Activated CD4-positive, alpha-beta memory T cell treated with anti-CD3 and anti-CD28 coated beads, Interleukin-2, amount 10 ng/mL, durations not matched to agents 7 days and 5 days (primary cell): ENCODE measurements around the gene CSF2. TPM values are rescaled to one million over a fixed set of nuclear protein-coding genes. Genes with fewer than 3 reads are reported as not detected.
A peak's percentile ranks its signal among the peaks of the same experiment; 100 is the strongest.

Source experiments
- CTCF ChIA-PET: fragments of 350-600 bp; sonication (Branson Sonifier 250); formaldehyde crosslinking; loops from one replicate; lab custom pipeline; 2021; ENCODE audit warnings: antibody characterized with exemption, inconsistent platforms; lab: Charles Lee
- POLR2A ChIA-PET: fragments of 350-600 bp; sonication (Branson Sonifier 250); formaldehyde crosslinking; loops from one replicate; lab custom pipeline; 2021; ENCODE audit warnings: antibody characterized with exemption; lab: Charles Lee
- DNase-seq: peaks from one replicate; pipeline ENCODE4 v3.0.0-alpha.2; 2020
- H3K27ac Mint-ChIP-seq: one replicate; pipeline ENCODE4 v1.8.0; 2021; ENCODE audit warnings: mild to moderate bottlenecking, mixed read lengths
- H3K27me3 Mint-ChIP-seq: one replicate; pipeline ENCODE4 v1.8.0; 2021; ENCODE audit warnings: mixed read lengths
- H3K36me3 Mint-ChIP-seq: one replicate; pipeline ENCODE4 v1.8.0; 2021; ENCODE audit warnings: low read depth, mixed read lengths
- H3K4me1 Mint-ChIP-seq: one replicate; pipeline ENCODE4 v1.8.0; 2021; ENCODE audit warnings: mixed read lengths
- H3K4me3 Mint-ChIP-seq: one replicate; pipeline ENCODE4 v1.8.0; 2021; ENCODE audit warnings: mild to moderate bottlenecking, mixed read lengths
- H3K9me3 Mint-ChIP-seq: one replicate; pipeline ENCODE4 v1.8.0; 2021; ENCODE audit warnings: mixed read lengths
- total RNA-seq, 2 experiments: library from RNA; stranded (reverse); gene quantifications; one replicate each; pipeline ENCODE4 v1.2.3, GENCODE V29; 2021

The CSF2 gene
- 10 to 100 TPM; 30.8 to 32.7 TPM for total RNA-seq

DNA sequence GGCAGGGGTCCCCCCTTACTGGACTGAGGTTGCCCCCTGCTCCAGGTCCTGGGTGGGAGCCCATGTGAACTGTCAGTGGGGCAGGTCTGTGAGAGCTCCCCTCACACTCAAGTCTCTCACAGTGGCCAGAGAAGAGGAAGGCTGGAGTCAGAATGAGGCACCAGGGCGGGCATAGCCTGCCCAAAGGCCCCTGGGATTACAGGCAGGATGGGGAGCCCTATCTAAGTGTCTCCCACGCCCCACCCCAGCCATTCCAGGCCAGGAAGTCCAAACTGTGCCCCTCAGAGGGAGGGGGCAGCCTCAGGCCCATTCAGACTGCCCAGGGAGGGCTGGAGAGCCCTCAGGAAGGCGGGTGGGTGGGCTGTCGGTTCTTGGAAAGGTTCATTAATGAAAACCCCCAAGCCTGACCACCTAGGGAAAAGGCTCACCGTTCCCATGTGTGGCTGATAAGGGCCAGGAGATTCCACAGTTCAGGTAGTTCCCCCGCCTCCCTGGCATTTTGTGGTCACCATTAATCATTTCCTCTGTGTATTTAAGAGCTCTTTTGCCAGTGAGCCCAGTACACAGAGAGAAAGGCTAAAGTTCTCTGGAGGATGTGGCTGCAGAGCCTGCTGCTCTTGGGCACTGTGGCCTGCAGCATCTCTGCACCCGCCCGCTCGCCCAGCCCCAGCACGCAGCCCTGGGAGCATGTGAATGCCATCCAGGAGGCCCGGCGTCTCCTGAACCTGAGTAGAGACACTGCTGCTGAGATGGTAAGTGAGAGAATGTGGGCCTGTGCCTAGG, at the start of gene CSF2:
CSF2 (plus strand) TSS at position 559 of the 783 bp plus-strand sequence; CDS start at position 594, 35 bp downstream.
- H3K9me3 Mint-ChIP-seq = no peaks in the 10 kb centered on the region
- POLR2A ChIA-PET = interaction anchor here (1.0 to 3.3 kb wide), 5 partner anchors 9 to 142 kb away, joined by 3 to 19 read pairs (median 5); no protein-coding TSS in a partner anchor
- DNase-seq = no peak
- H3K4me3 Mint-ChIP-seq = peak within 1 kb of the TSS; percentile 62
- H3K27ac Mint-ChIP-seq = peak within 1 kb of the TSS; percentile 68
- CTCF ChIA-PET = interaction anchor here (0.5 to 1.6 kb wide), 6 partner anchors 9 to 165 kb away, joined by 3 to 5 read pairs (median 4); no protein-coding TSS in a partner anchor
- no peaks in the 10 kb centered on the region for H3K27me3 Mint-ChIP-seq
- H3K36me3 Mint-ChIP-seq = peaks cover 5% of the 10 kb centered on the region
- peaks cover 70% of the 10 kb centered on the region for H3K4me1 Mint-ChIP-seq

DNA sequence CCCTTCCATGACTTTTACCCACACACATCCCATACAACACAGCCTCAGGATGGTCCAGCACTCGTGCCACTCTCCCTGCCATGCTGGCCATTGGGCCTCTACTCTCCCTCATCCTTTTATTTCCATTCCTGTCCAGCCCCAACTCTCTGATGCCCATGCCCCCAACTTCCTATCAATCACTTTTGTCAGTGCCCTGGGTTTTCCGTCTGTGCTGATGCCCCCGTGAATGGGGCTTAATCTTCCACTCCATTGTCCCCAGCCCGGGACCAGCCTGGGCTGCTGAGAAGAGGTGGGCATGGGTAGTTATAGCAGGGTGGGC, 49.5 kb upstream of the CSF2 start:
- Mint-ChIP-seq H3K4me1 (peaks cover 30% of the 10 kb centered on the region), H3K27ac (no peak overlapping the region), H3K36me3 (no peaks in the 10 kb centered on the region), H3K9me3 (no peaks in the 10 kb centered on the region), H3K4me3 (no peak overlapping the region), H3K27me3 (peaks cover 11% of the 10 kb centered on the region)
- ChIA-PET CTCF (no interaction called here), POLR2A (interaction anchor here (1.1 to 1.5 kb wide), 2 partner anchors 13 to 27 kb away, joined by 3 to 4 read pairs; partner anchors contain the start of gene ACSL6)
- no peak for DNase-seq

DNA sequence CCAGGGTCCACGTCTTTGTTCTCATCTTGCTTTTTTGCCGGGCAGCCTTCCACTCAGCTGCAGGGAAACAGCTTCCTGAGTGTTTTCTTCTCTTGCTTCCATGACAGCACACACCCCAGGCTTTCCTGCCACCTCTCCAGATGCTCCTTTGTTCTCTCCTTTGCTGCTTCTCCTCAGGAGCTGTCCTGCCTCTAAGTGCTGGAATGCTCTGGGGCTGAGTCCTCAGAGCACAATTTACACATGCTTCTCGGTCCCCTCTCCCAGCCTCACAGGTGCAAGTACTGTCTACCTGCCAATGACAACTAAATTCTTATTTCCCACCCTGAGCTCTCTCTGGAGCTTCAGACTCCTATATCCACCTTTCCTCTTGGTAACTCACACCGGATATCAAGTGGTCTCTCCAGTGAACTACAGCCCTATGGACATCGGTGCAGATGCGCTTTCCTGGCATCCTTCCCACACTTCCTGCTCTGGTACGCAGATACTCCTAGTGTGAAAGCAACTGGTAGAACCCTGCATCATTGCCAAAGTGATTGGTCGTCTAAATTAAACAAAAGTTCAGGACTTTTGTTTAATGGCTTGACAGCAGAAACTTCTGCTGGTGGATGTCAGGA, 48.7 kb upstream of the CSF2 start:
- H3K9me3 Mint-ChIP-seq = no peaks in the 10 kb centered on the region
- no peak overlapping the region for H3K4me3 Mint-ChIP-seq
- DNase-seq = no peak
- no peak overlapping the region for H3K27ac Mint-ChIP-seq
- ChIA-PET CTCF (no interaction called here), POLR2A (interaction anchor here (1.5 kb wide), 1 partner anchor 13 kb away, joined by 4 read pairs; the partner anchor contains the start of gene ACSL6)
- peaks cover 5% of the 10 kb centered on the region for H3K36me3 Mint-ChIP-seq
- H3K4me1 Mint-ChIP-seq = peaks cover 23% of the 10 kb centered on the region
- H3K27me3 Mint-ChIP-seq = peaks cover 16% of the 10 kb centered on the region

DNA sequence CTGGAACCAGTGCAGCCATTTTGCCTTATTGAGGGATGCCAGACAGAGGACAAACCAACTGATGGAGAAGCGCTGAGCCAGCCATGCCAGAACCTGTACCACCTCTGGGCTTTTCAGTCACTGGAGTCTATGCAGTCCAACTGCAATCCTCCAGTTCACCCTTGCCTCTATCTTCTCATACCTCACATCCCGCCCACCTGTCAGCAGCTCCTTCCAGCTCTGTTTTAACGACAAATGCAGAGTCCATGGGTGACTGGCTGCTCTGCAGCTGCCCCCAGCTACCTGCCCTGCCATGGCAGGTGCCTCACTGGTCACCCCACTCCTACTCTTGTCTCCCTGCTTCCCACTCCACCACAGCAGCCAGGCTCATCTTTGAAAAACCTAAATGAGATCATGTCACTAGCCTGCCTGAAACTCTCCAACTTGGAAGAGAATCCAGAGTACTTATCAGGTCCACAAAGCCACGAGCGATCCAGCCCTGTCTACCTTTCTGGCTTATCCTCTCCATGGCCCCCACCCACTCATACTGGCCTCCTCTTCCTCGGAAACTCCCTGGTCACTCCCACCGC, 48.1 kb upstream of the CSF2 start:
- H3K27ac Mint-ChIP-seq = no peak overlapping the region
- POLR2A ChIA-PET = no interaction called here
- no peak overlapping the region for H3K4me3 Mint-ChIP-seq
- H3K4me1 Mint-ChIP-seq = peaks cover 17% of the 10 kb centered on the region
- CTCF ChIA-PET = no interaction called here
- no peak for DNase-seq
- peaks cover 6% of the 10 kb centered on the region for H3K9me3 Mint-ChIP-seq
- H3K36me3 Mint-ChIP-seq = peaks cover 10% of the 10 kb centered on the region
- H3K27me3 Mint-ChIP-seq = peaks cover 22% of the 10 kb centered on the region

DNA sequence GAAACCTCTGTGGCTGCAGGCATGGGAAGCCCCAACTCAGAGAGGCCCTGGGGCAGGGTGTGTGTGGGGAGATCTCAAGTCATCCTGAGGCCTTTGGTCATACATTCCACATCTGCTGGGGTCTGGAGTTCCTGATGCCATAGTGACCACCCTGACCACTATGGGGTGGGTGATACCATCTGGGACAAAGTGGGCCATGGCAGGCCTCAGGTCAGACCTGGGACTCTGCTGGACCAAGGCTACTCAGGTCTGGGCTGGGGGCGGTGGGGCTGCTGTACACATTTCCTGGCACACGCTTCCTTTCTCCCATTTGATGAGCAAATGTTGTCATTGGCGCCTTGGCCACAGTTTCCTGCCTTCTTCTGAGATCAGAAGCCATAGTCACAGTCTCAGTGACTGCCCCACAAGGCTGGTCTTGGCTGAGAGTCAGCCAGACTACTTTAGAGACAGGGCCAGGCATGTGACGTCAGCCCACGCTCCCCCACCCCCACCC, 47.0 kb upstream of the CSF2 start:
- H3K9me3 Mint-ChIP-seq = peaks cover 8% of the 10 kb centered on the region
- peaks cover 10% of the 10 kb centered on the region for H3K36me3 Mint-ChIP-seq
- ChIA-PET POLR2A (no interaction called here), CTCF (interaction anchor here (1.1 kb wide), 1 partner anchor 37 kb away, joined by 4 read pairs; no protein-coding TSS in a partner anchor)
- no peak overlapping the region for H3K27ac Mint-ChIP-seq
- no peak overlapping the region for H3K4me3 Mint-ChIP-seq
- H3K27me3 Mint-ChIP-seq = peaks cover 21% of the 10 kb centered on the region
- DNase-seq = peak; percentile 72
- peaks cover 9% of the 10 kb centered on the region for H3K4me1 Mint-ChIP-seq

DNA sequence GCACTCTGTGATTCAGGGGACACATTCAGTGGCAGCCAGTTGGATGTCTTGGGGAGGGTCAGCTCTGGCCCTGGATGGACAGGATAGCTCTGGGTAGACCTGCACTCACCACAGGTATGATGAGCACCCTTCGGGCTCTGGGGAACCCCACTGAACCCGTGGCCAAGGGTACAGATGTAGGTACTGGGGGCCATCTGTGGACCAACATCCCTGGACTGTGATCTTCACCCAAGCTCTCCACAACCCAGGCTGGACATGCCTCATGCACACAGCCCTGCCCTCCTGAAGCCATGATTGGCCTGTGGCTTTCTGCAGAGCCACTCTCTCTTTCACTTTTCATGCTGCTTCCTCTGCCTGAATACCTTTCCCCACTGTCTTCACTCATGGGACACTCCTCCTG, 46.6 kb upstream of the CSF2 start:
- peak overlapping the region; percentile 23 for H3K27ac Mint-ChIP-seq

DNA sequence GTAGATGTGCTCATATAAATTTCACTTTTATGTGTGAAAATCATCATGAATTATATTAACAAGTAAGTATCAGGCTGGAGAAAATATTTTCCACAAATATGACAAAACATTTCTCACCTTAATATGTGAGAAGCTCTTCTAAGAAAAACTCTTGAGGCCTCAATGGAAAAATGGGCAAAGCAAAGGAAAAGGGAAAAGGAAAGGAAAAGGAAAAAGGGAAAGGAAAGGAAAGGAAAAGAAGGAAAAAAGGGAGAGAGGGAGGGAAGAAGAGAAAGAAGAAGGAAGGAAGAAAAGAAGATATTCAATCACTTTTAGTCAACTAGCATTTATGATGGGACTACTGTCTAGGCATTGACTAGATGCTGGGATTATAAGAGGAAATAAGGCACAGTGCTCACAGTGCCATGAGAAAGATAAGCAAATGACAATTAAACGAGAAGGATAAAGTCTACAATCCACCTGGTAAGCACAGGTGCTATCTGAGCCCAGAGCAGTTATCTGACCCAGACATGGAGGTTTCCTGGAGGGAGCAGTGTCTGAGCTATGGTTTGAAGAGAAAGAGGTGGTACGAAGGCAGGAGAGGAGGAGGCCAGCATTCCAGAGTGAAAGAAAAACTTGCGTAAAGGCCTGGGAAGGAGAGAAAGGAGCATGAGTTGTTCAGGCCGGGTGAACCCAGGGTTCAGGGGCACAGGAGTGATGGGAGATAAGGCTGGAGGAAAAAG, 43.8 kb upstream of the CSF2 start:
- H3K27me3 Mint-ChIP-seq = peaks cover 44% of the 10 kb centered on the region
- peaks cover 16% of the 10 kb centered on the region for H3K36me3 Mint-ChIP-seq
- no peaks in the 10 kb centered on the region for H3K4me1 Mint-ChIP-seq
- ChIA-PET CTCF (interaction anchor here (0.7 to 1.1 kb wide), 3 partner anchors 24 to 958 kb away, joined by 3 read pairs; no protein-coding TSS in a partner anchor), POLR2A (no interaction called here)
- DNase-seq = no peak
- no peak overlapping the region for H3K4me3 Mint-ChIP-seq
- H3K27ac Mint-ChIP-seq = no peak overlapping the region
- H3K9me3 Mint-ChIP-seq = peaks cover 11% of the 10 kb centered on the region

More for the DNA sequence above, 46.6 kb upstream of the CSF2 start:
- Mint-ChIP-seq H3K9me3 (peaks cover 8% of the 10 kb centered on the region), H3K4me1 (peaks cover 8% of the 10 kb centered on the region), H3K36me3 (peaks cover 10% of the 10 kb centered on the region), H3K27me3 (peaks cover 26% of the 10 kb centered on the region), H3K4me3 (no peak overlapping the region)
- no peak for DNase-seq
- ChIA-PET POLR2A (interaction anchor here (1.0 to 1.2 kb wide), 2 partner anchors 29 to 30 kb away, joined by 3 to 5 read pairs; no protein-coding TSS in a partner anchor), CTCF (interaction anchor here (1.1 to 1.4 kb wide), 2 partner anchors 26 to 36 kb away, joined by 3 to 4 read pairs; no protein-coding TSS in a partner anchor)

DNA sequence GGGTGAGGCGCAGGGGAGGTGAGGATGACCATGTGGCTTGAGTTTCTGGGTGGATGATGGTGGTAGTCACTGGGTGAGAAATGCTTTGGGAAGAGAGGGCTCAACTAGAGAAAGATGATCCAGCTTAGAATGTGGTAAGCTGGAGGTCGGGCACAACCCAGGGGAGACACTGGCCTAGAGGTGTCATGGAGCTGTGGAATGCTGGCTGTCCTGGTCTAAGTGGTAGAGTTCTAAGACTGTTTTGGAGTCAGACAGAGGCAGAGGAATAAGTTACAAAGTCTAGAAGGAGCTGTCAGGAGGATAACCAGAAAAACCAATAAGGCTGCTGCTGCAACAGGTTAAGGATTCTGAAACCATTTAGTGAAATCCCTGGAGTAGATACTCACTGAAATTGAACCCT, 43.0 kb upstream of the CSF2 start:
- ChIA-PET POLR2A (no interaction called here), CTCF (interaction anchor here (1.1 kb wide), 1 partner anchor 23 kb away, joined by 3 read pairs; no protein-coding TSS in a partner anchor)
- H3K9me3 Mint-ChIP-seq = peaks cover 11% of the 10 kb centered on the region
- no peak for DNase-seq
- H3K4me1 Mint-ChIP-seq = no peaks in the 10 kb centered on the region
- no peak overlapping the region for H3K27ac Mint-ChIP-seq
- peaks cover 16% of the 10 kb centered on the region for H3K36me3 Mint-ChIP-seq
- no peak overlapping the region for H3K4me3 Mint-ChIP-seq
- peaks cover 44% of the 10 kb centered on the region for H3K27me3 Mint-ChIP-seq

DNA sequence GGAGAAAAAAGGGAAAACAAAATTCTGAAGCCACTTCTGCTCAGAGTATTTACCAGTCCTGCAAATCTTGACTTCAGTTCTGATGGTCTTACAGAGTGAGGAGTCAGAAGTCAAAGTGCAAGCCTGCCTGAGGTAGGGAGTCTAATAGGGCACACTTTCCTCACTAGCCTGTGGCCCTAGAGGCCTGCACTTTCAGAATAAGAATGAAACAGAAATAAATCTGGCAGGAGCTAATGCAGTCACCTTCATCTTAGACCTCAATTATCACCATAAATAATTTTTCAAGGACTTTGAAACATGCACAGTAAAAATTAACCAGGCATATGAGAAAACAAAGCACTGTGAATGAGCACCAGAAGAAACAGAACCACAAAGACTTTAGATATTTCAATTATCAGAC, 41.4 kb upstream of the CSF2 start:
- Mint-ChIP-seq H3K4me1 (no peaks in the 10 kb centered on the region), H3K27me3 (peaks cover 51% of the 10 kb centered on the region), H3K4me3 (no peak overlapping the region), H3K36me3 (peaks cover 16% of the 10 kb centered on the region), H3K9me3 (peaks cover 11% of the 10 kb centered on the region), H3K27ac (no peak overlapping the region)
- DNase-seq = no peak
- CTCF ChIA-PET = interaction anchor here (1.0 kb wide), 1 partner anchor 206 kb away, joined by 3 read pairs; no protein-coding TSS in a partner anchor
- POLR2A ChIA-PET = no interaction called here

DNA sequence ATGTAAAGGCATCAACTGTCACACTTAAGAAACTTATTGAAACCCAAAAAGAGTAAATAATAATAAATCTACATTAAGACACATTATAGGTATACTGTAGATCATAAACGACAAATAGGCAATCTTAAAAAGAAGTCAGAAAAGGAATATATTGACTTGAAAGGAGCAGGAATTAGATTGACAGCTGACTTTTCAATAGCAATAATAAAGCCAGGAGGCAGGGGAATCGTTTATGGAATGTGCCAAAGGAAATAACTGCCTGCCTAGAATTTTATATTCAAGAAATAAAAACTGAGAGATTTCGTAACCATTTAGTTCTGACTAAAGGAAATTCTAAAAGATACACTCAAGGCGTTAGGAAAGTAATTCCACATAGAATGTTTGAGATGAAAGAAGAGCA, 40.5 kb upstream of the CSF2 start:
- peaks cover 11% of the 10 kb centered on the region for H3K9me3 Mint-ChIP-seq
- CTCF ChIA-PET = no interaction called here

DNA sequence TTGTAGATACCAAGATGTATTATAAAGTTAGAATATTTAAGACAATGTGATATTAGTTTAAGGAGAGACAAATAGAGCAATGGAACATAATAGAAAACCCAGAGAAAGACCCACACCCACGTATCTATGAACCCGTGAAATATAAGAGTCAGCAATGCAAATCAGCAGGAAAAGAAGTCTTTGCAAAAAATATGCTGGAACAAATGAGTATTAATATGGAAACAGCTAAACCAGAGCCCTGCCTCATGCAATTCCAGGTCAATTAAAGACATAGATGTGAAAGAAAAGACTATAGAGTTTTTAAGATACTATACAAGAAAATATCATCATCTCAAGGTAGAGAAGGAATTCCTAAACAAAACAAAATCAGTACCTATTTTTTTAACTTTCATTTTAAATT, 36.2 kb upstream of the CSF2 start:
- Mint-ChIP-seq H3K27me3 (peaks cover 68% of the 10 kb centered on the region), H3K4me1 (no peaks in the 10 kb centered on the region), H3K27ac (no peak overlapping the region), H3K36me3 (peaks cover 12% of the 10 kb centered on the region), H3K9me3 (peaks cover 3% of the 10 kb centered on the region), H3K4me3 (no peak overlapping the region)
- ChIA-PET CTCF (no interaction called here), POLR2A (no interaction called here)
- no peak for DNase-seq

More for the DNA sequence above, 40.5 kb upstream of the CSF2 start:
- peaks cover 16% of the 10 kb centered on the region for H3K36me3 Mint-ChIP-seq
- no peak overlapping the region for H3K4me3 Mint-ChIP-seq
- POLR2A ChIA-PET = no interaction called here
- no peak for DNase-seq
- no peak overlapping the region for H3K27ac Mint-ChIP-seq
- no peaks in the 10 kb centered on the region for H3K4me1 Mint-ChIP-seq
- peaks cover 56% of the 10 kb centered on the region for H3K27me3 Mint-ChIP-seq

DNA sequence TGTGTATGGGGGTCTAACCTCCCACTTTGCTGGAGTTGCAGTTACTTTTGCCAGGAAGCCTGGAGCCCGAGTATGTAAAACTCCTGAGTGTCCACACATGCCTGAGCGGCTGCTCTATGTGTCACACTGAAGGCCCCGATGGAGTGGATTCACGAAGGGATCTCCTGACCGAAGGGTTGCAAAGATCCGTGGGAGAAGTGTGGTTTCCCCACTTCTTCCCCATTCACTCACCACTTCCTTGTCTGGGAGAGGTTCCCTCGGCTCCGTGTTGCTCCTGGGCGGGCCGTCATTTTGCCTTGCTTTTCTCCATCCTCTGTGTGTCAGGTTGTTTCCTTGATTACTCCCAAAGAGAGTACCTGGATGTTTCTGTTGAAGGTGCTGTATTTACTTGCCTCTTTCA, 29.4 kb upstream of the CSF2 start:
- no peak overlapping the region for H3K4me3 Mint-ChIP-seq
- H3K27me3 Mint-ChIP-seq = peaks cover 36% of the 10 kb centered on the region
- no peak overlapping the region for H3K27ac Mint-ChIP-seq
- H3K36me3 Mint-ChIP-seq = peaks cover 6% of the 10 kb centered on the region
- no peak for DNase-seq
- H3K9me3 Mint-ChIP-seq = no peaks in the 10 kb centered on the region
- ChIA-PET POLR2A (no interaction called here), CTCF (no interaction called here)
- no peaks in the 10 kb centered on the region for H3K4me1 Mint-ChIP-seq
